NOMO-1 treated with dmso at 0.1 percent for 144 hours (cell line): ENCODE data around the gene SCGB1D1.

Source experiments
- DNase-seq: peaks from one replicate; lab custom pipeline; 2025; ENCODE audit not compliant: unreplicated experiment; lab: John Stamatoyannopoulos, UW

The SCGB1D1 gene

GRCh38 chr11:62190011-62190410, at the start of gene SCGB1D1:
Gene SCGB1D1, plus strand, starts transcription at chr11:62190216. Its CDS starts 69 bp downstream, at chr11:62190285.
- no peak for DNase-seq

GRCh38 chr11:62140304-62141110, 49.5 kb upstream of the SCGB1D1 start:
- no peak for DNase-seq

- DNase-seq, result no peak
Measured at GRCh38 chr11:62141111-62142042, 48.6 kb upstream of the SCGB1D1 start.

GRCh38 chr11:62142043-62142375, 48.0 kb upstream of the SCGB1D1 start:
- no peak for DNase-seq

- no peak for DNase-seq
Measured at GRCh38 chr11:62142921-62143320, 47.1 kb upstream of the SCGB1D1 start.

- no peak for DNase-seq
Measured at GRCh38 chr11:62143727-62144126, 46.3 kb upstream of the SCGB1D1 start.

- DNase-seq, result no peak
Measured at GRCh38 chr11:62144641-62145255, 45.3 kb upstream of the SCGB1D1 start.

- no peak for DNase-seq
Measured at GRCh38 chr11:62145261-62145871, 44.6 kb upstream of the SCGB1D1 start.

GRCh38 chr11:62146476-62147200, 43.4 kb upstream of the SCGB1D1 start:
- DNase-seq, result no peak

- no peak for DNase-seq
Measured at GRCh38 chr11:62147545-62147944, 42.5 kb upstream of the SCGB1D1 start.

GRCh38 chr11:62148271-62148980, 41.6 kb upstream of the SCGB1D1 start:
- no peak for DNase-seq

GRCh38 chr11:62149986-62150886, 39.8 kb upstream of the SCGB1D1 start:
- DNase-seq, result no peak

GRCh38 chr11:62150887-62151736, 38.9 kb upstream of the SCGB1D1 start:
- no peak for DNase-seq

- no peak for DNase-seq
Measured at GRCh38 chr11:62151737-62152102, 38.3 kb upstream of the SCGB1D1 start.

GRCh38 chr11:62152245-62153086, 37.5 kb upstream of the SCGB1D1 start:
- no peak for DNase-seq

GRCh38 chr11:62153087-62153395, 37.0 kb upstream of the SCGB1D1 start:
- no peak for DNase-seq

- DNase-seq, result no peak
Measured at GRCh38 chr11:62153617-62154016, 36.4 kb upstream of the SCGB1D1 start.
